Activated T-cell treated with anti-CD3 and anti-CD28 coated beads for 1 hour (primary cell): Measurements from ENCODE around the gene MPI.

ENCODE experiments used
- DNase-seq: peaks from one replicate; pipeline ENCODE4 v3.0.0-alpha.2; 2020; ENCODE audit warnings: low read depth

The MPI gene

GRCh38 chr15:74889883-74890664, at the start of gene MPI:
MPI (plus strand) TSS chr15:74890042; CDS start chr15:74890074, 32 bp downstream.
- peak; percentile 73 for DNase-seq

- DNase-seq, result no peak
These were observed 48.7 kb upstream of the MPI start for GRCh38 chr15:74840851-74841775.

GRCh38 chr15:74841891-74842373, 47.9 kb upstream of the MPI start:
- no peak for DNase-seq

- peak; percentile 91 for DNase-seq
These were observed 47.0 kb upstream of the MPI start, which contains the start of gene ULK3 for GRCh38 chr15:74842581-74843444. ULK3 (minus strand) TSS chr15:74843156; CDS start chr15:74843105, 51 bp downstream.

- no peak for DNase-seq
These were observed 46.4 kb upstream of the MPI start for GRCh38 chr15:74843445-74843828.

GRCh38 chr15:74843891-74844299, 45.9 kb upstream of the MPI start:
- no peak for DNase-seq

GRCh38 chr15:74844319-74845207, 45.3 kb upstream of the MPI start:
- no peak for DNase-seq

- peak; percentile 48 for DNase-seq
These were observed 44.7 kb upstream of the MPI start for GRCh38 chr15:74845208-74845568.

- no peak for DNase-seq
These were observed 44.3 kb upstream of the MPI start for GRCh38 chr15:74845581-74845980.

- no peak for DNase-seq
These were observed 42.4 kb upstream of the MPI start for GRCh38 chr15:74847432-74847831.

- DNase-seq, result no peak
These were observed 39.4 kb upstream of the MPI start for GRCh38 chr15:74850393-74850792.

GRCh38 chr15:74851960-74852359, 37.9 kb upstream of the MPI start:
- DNase-seq, result no peak

- no peak for DNase-seq
These were observed 35.3 kb upstream of the MPI start for GRCh38 chr15:74854453-74855022.

GRCh38 chr15:74855857-74856256, 34.0 kb upstream of the MPI start:
- no peak for DNase-seq

GRCh38 chr15:74856537-74856936, 33.3 kb upstream of the MPI start:
- DNase-seq, result no peak

GRCh38 chr15:74857082-74857655, 32.7 kb upstream of the MPI start:
- no peak for DNase-seq

- DNase-seq, result no peak
These were observed 32.0 kb upstream of the MPI start for GRCh38 chr15:74857671-74858368.

GRCh38 chr15:74858369-74858740, 31.5 kb upstream of the MPI start:
- no peak for DNase-seq

GRCh38 chr15:74863239-74864056, 26.4 kb upstream of the MPI start:
- DNase-seq, result no peak
